ENCODE data around the gene STK24.
"Not testable (repeated sequence)": the region's sequence is repeated elsewhere in the genome, so short reads cannot be mapped to it uniquely, and the experiment has no call there.

Gene STK24

GRCh38 chr13:98581971-98582702, 5.2 kb upstream of the STK24 start:
- DNase-seq = peak; percentile 38

DNA sequence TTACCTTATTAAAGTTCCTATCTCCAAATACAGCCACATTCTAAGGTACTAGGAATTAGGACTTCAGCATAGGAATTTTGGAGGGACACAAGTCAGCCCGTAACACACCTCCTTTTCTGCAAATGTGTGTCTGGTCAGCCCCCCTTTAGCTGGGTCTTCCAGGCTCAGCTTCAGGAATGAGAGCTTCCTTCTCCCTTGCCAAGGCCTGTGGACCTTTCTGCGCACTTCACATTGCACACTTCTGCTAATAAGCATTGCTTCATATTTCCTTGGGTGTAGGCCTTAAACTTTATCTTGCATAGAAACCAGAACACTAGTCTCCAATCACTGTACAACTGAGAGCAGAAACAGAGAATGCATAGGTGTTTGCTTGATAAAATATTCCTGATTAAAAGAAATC, 4.5 kb upstream of the STK24 start:
- DNase-seq = no peak

DNA sequence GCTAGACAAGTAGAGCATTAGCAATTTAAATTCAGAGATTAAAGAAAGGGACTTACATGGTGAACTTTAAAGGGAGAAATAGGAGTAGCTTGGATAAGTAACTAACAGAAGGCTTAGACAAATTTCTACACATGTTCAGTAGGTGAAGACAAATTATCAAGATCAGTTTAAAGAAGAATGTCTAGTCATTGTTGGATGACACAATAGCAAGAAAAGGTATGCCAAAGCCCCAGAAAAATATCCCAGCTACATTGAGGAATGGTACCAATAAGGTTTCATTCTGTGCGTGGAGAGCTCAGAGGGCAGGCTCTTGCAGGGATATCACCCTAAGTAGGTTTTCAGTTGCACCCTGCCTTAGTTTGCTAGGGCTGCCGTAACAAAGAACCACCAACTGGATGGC, 3.5 kb upstream of the STK24 start:
- no peak for DNase-seq

- no peak for DNase-seq
Observed at GRCh38 chr13:98577836-98578285, 954 bp upstream of the STK24 start.

GRCh38 chr13:98576200-98576945, 534 bp downstream of the STK24 start:
- DNase-seq = no peak

DNA sequence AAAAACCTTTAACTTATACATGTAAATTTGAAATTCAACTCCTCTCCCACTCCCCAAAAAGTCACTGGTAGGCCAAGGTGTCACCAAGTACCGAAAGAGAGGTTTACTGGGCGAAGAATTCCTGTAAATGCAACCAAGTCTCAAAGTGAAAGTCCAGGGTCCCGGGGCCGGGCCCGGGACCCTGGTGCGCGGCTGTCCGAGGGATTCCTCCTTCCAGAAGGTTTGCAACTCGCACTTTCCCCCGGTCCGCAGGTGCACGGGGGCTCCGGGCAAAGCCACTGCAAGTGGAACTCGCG, 1.1 kb downstream of the STK24 start:
- no peak for DNase-seq

GRCh38 chr13:98575009-98575903, 1.7 kb downstream of the STK24 start:
- DNase-seq = no peak

DNA sequence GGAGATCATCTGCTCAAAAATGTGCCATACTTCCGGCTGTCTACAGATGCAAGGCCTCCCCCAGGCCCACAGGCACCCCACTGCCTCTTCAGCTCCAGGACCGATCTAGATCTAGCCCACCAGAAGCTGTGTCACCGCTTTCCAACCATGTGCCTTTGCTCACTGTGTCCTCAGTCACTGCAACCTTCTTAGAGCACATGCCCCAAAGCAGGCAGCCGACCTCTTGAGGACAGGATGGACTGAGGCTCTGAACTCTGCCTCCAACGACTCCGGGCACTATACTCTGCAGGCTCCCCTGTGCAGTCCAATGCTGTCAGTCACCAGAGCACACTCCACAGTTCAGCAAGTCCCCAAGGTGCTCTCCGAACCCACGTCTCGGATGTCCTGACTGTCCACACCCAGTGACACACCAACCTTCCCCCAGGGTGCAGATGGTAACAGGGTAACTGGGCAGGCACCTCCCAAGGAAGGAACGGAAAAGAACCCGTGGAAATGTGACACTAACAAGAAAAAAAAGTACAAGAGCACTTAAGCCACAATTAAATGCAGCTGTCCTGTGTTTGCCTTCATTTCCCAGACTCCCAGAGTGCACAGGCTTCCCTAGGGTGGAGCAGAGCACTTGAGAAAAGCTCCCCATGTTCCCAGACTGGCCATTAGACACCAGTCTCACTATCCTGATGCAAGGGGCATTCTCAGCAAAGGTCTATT, 4.8 kb downstream of the STK24 start:
- DNase-seq = peak; percentile 77

DNA sequence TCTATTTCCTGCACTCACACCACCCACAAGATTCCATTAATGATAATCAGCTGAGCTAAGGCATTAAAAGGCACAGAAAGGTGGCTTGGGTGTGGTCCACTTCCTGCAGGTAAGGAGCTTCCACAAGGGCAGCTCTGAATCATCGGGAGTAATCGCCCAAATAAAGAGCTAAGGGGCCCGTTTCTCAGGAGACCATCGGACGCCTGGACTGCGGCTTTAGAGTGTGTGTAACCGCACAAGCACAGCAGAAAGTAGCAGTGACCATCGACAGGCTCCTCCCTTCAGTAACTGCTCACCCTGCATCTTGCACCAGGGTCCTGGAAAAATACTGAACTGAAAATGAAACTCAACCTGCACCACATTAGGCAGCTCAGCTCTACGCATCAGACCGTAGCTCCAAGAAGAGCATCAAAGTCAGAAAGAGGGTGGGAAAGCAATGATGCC, 6.0 kb downstream of the STK24 start:
- DNase-seq = peak; percentile 34

DNA sequence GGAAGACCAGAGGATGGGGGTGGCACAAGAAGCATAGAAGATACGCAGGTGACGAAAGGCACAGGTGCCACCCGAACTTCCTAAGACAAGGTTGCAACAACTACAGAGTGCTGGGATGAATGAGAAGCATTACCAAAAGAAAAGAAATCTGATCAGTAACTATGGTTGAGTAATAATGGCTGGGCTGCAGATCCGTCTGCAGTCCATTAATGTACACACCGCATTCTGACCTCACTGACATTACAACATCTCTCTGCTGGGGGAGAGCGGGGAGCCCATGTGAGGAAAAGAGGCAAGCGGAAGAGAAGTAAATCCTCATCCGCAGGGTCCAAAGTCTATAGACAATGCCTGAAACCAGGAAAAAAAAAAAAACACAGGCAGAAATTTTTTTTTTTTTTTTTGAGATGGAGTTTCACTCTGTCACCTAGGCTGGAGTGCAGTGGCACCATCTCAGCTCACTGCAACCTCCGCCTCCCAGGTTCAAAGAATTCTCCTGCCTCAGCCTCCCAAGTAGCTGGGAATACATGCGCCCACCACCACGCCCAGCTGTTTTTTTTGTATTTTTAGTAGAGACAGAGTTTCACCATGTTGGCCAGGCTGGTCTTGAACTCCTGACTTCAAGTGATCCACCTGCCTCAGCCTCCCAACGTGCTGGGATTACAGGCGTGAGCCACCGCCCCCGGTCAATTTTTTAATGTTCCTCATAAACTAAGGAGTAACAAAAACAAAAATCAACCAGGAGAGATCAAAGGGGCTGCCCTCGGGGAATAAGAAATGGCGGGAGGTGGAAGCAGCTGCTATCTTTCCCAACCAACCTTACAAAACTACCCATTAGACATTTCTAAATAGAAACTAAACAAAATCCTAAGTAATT, 7.2 kb downstream of the STK24 start:
- not testable (repeated sequence) for DNase-seq

GRCh38 chr13:98568918-98569317, 8.0 kb downstream of the STK24 start:
- no peak for DNase-seq

DNA sequence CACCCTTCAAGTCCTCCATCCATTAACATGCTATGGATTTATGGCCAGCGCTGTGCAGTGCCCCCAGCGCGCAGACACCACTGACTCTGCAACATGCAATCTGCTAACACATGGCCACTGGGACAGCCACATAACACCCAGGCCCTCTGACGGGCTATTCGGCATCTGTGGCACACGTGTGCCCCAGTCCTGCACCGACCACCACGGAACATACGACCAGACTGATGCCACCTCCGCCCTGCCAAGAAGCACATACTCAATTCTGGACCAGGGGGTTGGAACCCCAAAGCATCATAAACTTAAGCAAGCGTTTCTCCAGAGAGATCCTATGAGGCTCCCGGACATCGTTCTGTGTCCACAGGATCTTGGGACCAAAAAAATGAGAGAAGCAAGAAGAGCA, 9.8 kb downstream of the STK24 start:
- no peak for DNase-seq

GRCh38 chr13:98565726-98566565, 11.0 kb downstream of the STK24 start:
- no peak for DNase-seq

- no peak for DNase-seq
Observed at GRCh38 chr13:98564204-98564603, 12.7 kb downstream of the STK24 start.

DNA sequence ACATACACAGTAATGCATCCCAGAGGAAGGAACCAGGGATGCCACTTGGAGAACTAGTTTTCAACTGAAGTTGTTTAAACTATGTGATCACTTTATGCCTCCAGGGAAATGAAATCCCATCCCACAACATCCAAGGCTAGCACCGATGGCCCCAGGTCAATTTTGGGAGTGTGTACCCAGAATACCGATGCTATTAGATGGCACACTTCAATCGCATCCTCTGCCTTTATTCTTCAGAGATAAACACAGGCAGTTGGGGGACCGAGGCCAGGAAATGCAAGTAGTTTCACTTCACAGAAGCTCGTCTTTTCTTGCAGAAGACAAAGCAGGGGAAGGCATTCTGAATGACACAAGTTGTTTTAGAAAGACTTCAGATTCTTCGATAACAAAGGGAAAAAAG, 13.8 kb downstream of the STK24 start:
- no peak for DNase-seq

GRCh38 chr13:98559169-98559568, 17.7 kb downstream of the STK24 start:
- DNase-seq = no peak

GRCh38 chr13:98557937-98558792, 18.7 kb downstream of the STK24 start:
- no peak for DNase-seq

GRCh38 chr13:98556968-98557631, 19.8 kb downstream of the STK24 start:
- no peak for DNase-seq

GRCh38 chr13:98556142-98556816, 20.6 kb downstream of the STK24 start:
- no peak for DNase-seq
